GM18951 (cell line): ENCODE data around the gene CCDC152.
"Not testable (repeated sequence)": the region's sequence is repeated elsewhere in the genome, so short reads cannot be mapped to it uniquely, and the experiment has no call there.

ENCODE experiments used
- POLR2A ChIP-seq: IDR thresholded peaks from 4 replicates; pipeline ENCODE4 v1.6.1; 2011; ENCODE audit warnings: mild to moderate bottlenecking; ENCODE audit not compliant: insufficient read length, insufficient read depth; ENCODE audit errors: extremely low read depth
- in situ Hi-C: fragments of 300-500 bp; cut with MboI; formaldehyde crosslinking; loops from one replicate; pipeline ENCODE4 v1.12.0; 2022; ENCODE audit warnings: low sequenced_read_pairs, mixed read lengths, inconsistent platforms; ENCODE audit not compliant: unreplicated experiment

CCDC152 gene

DNA sequence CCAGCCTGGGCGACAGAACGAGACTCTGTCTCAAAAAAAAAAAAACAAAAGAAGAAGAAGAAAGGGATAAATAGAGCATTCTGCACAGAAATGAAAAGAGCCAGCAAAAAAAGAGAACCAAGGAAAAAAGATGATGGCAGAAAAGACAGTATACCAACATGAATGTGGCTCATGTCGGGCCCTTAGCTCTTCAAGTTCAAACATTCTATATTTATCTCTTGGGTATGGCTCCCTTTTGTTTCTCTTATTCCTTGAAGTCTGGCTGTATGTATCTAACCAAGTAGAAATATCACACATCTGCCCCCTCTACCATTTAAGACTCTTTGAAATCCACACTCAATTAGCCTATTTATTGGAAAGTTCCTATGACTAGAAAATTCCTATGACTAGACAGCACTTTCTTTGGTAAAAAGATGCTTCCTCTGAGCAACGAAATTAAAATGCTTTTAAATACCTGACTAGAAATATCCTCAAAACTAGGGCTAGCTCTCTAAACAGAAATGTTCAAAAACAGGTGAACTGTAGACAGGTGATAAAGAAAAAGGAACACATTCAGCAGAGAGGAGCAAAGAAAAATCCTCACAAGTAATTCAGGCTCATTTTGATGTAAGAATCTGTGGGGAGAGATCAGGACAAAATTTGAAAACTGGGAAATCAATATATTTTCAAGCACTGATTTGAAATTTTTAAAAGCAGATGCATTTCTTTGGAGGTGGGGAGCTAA, 52.4 kb downstream of the CCDC152 start:
- in situ Hi-C loops: no loop called here
- no peak for TF ChIP-seq POLR2A

DNA sequence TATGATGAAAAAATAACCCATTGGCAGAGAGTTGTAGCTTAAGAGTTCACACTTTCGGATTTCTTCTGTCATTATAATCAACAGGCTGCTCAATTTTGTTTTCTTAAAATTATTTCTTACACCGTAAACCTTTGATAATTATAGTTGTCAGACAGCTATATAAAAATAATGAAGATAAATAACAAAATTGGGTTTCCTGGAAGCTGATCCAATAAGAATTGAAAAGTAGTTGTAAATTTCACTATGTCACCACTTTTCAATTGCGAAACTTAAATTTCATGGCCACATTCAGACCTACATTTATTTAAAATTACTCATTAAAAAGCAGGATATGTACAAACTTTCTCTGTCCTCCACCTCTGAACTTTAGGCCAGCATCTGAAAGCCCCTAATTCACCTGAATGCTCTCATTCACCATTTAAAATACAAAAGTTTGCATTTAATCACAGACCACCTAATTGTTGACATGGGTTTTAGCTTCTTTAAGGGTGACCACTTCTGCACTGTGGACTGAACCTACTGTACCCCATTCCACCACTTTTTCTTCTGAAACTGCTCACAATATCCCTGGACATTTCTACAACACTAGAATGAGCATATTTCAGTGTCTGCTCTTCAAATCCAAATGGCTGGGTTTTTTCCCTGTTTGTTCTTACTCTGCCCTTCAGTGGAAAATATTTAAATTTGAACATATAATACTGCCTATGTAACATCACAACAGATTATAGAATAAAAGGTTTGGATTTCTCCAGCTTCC, 54.4 kb downstream of the CCDC152 start:
- TF ChIP-seq POLR2A: no peak
- in situ Hi-C loops: no loop called here

DNA sequence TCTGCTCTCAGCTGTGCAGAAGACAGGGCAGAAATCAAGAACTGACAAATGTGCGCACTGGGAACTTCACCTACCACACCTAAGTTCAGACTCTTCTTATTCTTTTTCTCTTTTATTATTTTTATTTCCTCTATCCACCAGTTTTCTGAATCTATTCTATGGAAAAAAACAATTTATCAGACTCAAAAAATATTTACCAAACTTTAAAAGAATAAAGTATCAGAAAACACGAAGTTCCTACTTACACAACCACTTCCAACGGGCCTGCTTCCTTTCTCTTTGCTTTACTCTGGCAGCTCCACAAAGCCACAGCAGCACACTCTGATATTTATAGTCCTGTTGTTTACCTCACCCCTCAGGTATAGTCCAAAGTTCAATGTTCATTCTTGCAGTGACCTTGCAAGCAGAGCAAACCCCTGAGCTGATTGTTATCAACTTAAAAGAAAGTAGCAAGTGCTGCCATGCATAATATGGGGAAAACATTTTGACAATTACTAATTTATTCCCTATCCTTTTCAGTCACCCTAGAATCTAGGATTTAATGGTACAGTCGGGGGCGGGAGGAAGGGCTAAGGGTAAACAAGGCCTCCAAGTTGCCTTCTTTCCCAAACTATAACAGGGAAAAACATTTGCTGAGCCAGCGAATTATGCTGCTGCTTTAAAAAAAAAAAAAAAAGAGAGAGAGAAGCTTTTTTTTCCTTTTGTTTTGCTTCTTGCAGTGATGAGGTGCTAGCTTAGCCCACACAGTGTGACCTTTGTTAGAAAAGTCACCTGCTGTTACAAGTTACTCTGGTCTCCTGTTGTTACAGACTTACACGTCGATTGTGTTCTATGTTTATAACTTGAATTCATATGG, 55.2 kb downstream of the CCDC152 start, which contains the start of gene SELENOP:
SELENOP (minus strand) TSS at position 302 of the 856 bp plus-strand sequence. CDS start 3,539 bp downstream, outside the sequence.
- TF ChIP-seq POLR2A: no peak
- in situ Hi-C loops: no loop called here

DNA sequence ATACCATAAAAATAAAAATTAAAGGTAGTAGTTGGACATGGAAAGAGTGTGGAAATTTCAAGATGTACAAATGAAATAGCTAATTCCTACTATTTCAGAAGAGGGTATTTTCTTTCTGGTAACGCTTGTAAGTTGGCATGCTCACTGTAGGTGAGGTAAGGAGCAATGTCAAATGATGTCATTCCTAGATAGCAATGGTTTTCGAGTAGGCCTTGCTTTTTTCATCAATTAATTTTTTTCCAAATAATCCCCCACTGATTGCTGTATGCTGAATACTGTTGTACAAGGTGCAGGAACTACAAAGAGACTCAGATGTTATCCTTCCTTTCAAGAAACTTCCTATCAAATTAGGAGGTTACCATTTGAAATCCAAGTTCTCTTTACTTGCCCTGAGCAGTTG, 56.0 kb downstream of the CCDC152 start:
- no peak for TF ChIP-seq POLR2A
- in situ Hi-C loops: no loop called here

DNA sequence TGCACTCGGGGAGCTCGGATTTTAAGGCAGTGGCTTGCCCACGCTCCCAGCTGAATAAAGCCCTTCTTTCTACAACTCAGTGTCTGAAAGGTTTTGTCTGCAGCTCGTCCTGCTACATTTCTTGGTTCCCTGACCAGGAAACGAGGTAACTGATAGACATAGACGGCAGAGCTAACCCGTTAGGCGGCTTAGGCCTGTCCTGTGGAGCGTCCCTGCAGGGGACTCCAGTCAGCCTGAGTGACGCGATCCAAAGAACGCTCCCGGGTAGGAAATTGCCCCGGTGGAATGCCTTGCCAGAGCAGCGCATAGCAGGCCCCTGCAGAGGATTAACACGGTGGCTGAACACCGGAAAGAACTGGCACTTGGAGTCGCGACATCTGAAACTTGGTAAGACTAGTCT, 56.9 kb downstream of the CCDC152 start:
- in situ Hi-C loops: no loop called here
- no peak for TF ChIP-seq POLR2A

DNA sequence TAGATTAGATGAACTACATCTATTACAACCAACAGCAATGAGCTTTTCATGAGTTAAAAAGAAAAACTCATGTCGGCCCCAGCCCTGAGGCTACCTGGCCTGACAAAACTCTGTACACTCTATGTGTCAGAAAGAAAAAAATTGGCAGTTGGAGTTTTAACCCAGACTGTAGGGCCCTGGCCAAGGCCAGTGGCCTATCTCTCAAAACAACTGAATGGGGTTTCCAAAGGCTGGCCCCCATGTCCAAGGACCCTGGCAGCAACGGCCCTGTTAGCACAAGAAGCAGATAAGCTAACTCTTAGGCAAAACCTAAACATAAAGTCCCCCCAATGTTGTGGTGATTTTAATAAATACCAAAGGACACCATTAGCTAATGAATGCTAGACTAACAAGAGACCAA, 59.9 kb downstream of the CCDC152 start:
- in situ Hi-C loops: not testable (repeated sequence)

DNA sequence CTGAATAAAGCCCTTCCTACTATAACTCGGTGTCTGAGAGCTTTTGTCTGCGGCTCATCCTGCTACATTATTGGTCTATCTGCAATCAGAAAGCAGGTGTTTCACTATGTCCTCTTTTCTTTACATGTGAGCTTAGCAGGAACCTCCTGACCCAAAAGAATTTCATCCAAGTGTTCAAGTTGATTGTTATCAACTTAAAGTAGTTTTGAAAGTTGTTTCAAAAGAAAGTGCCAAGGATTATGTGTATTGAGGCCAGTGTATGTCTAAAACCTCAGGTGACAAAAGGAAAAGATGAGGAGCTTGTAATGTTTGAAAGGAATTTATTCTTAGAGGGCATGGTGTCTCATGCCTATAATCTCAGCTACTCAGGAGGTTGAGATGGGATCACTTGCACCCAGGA, 63.1 kb downstream of the CCDC152 start:
- in situ Hi-C loops: no loop called here
- no peak for TF ChIP-seq POLR2A

DNA sequence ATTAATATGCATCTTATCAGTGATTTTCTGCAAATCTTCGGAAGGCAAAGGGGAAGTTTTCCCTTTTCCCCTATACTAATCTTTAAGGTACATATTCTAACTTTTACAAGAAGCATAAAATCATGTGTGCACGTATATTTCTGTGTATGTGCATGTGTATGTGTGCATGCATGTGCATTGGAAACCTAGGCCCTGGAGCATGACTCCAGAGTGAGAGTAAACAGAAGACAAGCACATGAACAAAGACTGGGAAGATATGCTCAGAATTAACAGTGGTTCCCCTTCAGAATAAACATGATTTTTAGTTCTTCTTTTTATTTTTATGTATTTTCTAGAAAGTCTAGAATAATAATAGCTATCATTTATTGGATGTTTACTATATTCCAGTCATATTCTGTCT, 65.9 kb downstream of the CCDC152 start:
- in situ Hi-C loops: no loop called here
- TF ChIP-seq POLR2A: no peak

DNA sequence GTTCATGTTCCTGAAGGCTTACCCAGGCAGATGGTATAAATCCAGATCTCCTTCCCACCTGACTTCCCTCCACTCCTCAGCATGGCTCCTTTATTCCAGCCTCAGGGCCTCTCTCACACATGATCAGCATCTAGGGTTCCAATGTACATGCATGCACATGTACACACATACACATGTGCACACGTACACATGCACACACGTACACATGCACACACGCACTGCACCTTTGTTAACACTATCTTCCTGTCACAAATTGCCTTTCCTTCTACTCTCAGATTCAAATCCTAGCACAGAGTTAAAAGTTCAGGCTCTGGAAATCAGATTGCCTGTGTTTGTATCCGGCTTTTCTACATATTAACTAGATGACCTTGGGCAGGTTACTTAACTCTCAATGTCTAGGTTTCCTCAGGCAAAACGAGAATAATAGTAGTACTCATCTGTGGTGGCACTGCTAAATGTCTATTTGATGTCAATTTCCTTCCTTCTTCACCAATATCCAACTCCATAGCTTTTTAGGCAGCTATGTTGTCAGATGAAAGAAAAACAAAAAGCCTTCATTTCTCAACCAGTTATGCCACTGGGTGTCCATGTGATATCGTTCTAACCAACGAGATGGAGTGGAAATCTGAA, 67.8 kb downstream of the CCDC152 start:
- in situ Hi-C loops: no loop called here

DNA sequence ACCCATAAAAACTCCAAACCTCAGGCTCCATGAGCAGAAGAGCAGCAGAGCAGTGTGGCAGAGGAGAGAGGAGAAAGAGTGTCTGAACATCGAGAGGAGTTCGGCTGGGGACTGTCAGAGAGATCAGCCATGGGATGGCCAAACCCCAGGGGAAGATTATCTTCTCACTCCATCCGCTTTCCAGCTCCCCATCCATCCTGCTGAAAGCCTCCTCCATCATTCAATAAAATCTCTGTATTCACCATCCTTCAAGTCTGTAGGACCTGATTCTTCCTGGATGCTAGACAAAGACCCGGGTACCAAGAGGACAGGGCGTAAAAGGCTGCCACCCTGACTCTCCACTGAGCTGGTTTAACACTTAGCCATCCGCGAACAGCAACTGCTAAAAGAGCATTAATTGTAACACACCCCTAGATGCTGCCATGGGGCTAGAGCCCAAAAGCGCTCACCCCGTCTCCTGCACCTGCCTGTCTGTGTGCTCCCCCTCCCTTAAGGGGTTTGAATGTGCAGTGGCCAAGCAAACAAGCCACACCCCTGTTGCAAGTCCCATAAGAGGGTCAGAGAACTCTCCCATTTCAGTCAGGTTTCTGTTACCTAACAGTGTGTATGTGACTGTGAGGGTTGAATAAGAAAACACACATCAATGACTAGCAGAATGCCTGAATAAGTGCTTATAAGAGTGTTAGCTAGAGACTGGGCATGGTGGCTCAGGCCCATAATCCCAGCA, 69.0 kb downstream of the CCDC152 start:
- TF ChIP-seq POLR2A: no peak
- in situ Hi-C loops: no loop called here

More for the DNA sequence above, 67.8 kb downstream of the CCDC152 start:
- TF ChIP-seq POLR2A: no peak

DNA sequence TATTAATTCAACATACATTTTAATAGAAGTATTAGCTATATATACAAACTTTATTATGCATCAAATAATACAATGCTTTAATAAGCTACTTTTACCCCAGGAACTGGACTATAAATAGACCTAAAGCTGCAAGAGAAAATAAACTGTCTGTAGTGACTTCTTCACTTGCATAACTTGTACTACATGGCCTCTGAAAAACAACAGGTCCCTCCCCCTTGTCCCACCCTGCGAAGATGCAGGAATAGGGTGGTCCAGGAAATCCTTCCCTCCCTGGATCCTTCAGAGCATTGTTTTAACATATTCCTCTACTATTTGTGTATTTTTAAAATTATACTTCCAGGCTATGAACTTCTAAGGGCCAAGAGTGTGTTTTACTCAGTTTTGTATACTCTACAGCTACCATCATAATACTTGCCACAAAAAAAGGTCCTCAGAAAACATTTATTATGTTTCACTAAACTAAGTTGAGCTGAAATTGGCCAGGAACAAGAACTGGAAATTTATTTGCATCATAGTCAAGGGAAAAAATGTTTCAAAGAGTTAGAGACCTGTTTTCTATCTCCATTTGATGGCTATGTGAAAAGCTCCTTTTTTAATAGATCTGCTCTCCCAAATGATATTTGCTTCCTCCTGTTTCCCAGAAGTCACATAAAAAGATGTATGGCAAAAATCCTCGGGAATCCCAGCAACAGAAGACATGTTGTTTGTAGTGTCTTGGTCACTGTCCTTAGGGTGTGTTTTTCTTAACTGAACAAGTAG, 70.3 kb downstream of the CCDC152 start:
- in situ Hi-C loops: no loop called here
- no peak for TF ChIP-seq POLR2A

DNA sequence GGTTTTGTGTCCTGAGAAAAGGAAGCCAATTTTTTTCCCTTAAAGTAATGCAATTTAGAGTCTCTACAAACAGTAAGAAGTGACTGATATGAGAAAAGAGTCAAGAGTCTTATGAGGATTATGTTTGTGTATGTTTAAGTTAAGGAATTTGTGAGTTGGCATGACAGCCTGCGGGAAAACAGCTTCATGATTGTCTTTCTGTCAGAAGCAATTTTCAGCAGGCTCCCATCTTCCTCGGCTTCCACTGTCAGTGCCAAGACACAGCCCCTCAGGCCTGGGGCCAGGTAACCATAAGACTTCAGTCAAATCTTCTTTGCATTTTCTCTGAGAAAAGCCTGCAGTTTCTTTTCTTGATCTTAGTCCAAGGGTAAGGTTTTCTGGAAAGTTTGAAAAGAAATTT, 72.1 kb downstream of the CCDC152 start:
- in situ Hi-C loops: no loop called here
- no peak for TF ChIP-seq POLR2A
